Sigmoid colon (tissue), 4 donors: ENCODE measurements around the gene ITGAD.

ENCODE experiments used
- CTCF ChIP-seq, 4 experiments: fragments of 450-650 bp in 3 of 4; fragments of 200-600 bp in 1 of 4; IDR thresholded peaks; one replicate each; pipeline ENCODE4 v1.5.1; 2016 to 2019; ENCODE audit warnings: antibody characterized with exemption in 4 of 4, mild to moderate bottlenecking in 3 of 4, moderate library complexity in 2 of 4
- POLR2AphosphoS5 ChIP-seq, 4 donors: sonication (generic); formaldehyde crosslinking; IDR thresholded peaks; one replicate each; pipeline ENCODE4 v1.6.1; 2017; ENCODE audit warnings: antibody characterized with exemption in 4 of 4

GRCh38 chr16:31365131-31365865 lies 27.8 kb upstream of the ITGAD start:
- TF ChIP-seq CTCF (IDR thresholded peaks at IDR 0.05) = no peak
- no peak for TF ChIP-seq POLR2AphosphoS5 (IDR thresholded peaks at IDR 0.05)
